Middle frontal gyrus (tissue), 1 donor: Measurements from ENCODE around the gene ZAR1.
"Not testable (repeated sequence)": the region's sequence is repeated elsewhere in the genome, so short reads cannot be mapped to it uniquely, and the experiment has no call there.

Experiments
- DNase-seq: peaks from one replicate; pipeline ENCODE4 v3.0.0-alpha.2; 2015; ENCODE audit warnings: low spot score; ENCODE audit errors: extremely low spot score

Gene ZAR1

GRCh38 chr4:48490012-48490679 is at the start of gene ZAR1:
ZAR1 (plus strand) TSS chr4:48490252; CDS start chr4:48490292, 40 bp downstream.
- DNase-seq: no peak

GRCh38 chr4:48440914-48441313 is 49.1 kb upstream of the ZAR1 start:
- DNase-seq: not testable (repeated sequence)

GRCh38 chr4:48445704-48446103 is 44.3 kb upstream of the ZAR1 start:
- DNase-seq: peak; percentile 32

- DNase-seq: no peak
Observed at GRCh38 chr4:48446642-48447041, 43.4 kb upstream of the ZAR1 start.

GRCh38 chr4:48449151-48449550 is 40.9 kb upstream of the ZAR1 start:
- no peak for DNase-seq

- DNase-seq: no peak
Observed at GRCh38 chr4:48450740-48451139, 39.3 kb upstream of the ZAR1 start.

GRCh38 chr4:48451656-48452055 is 38.4 kb upstream of the ZAR1 start:
- not testable (repeated sequence) for DNase-seq

- no peak for DNase-seq
Observed at GRCh38 chr4:48454591-48454990, 35.5 kb upstream of the ZAR1 start.

- no peak for DNase-seq
Observed at GRCh38 chr4:48461000-48461399, 29.1 kb upstream of the ZAR1 start.

GRCh38 chr4:48462363-48462762 is 27.7 kb upstream of the ZAR1 start:
- DNase-seq: no peak

- DNase-seq: no peak
Observed at GRCh38 chr4:48467442-48467841, 22.6 kb upstream of the ZAR1 start.

GRCh38 chr4:48467891-48468290 is 22.2 kb upstream of the ZAR1 start:
- no peak for DNase-seq

- no peak for DNase-seq
Observed at GRCh38 chr4:48470137-48470536, 19.9 kb upstream of the ZAR1 start.

GRCh38 chr4:48470570-48470969 is 19.5 kb upstream of the ZAR1 start:
- peak; percentile 13 for DNase-seq

- DNase-seq: no peak
Observed at GRCh38 chr4:48472794-48473193, 17.3 kb upstream of the ZAR1 start.

GRCh38 chr4:48475770-48476169 is 14.3 kb upstream of the ZAR1 start:
- no peak for DNase-seq

- no peak for DNase-seq
Observed at GRCh38 chr4:48478273-48478672, 11.8 kb upstream of the ZAR1 start.

- no peak for DNase-seq
Observed at GRCh38 chr4:48481581-48481980, 8.5 kb upstream of the ZAR1 start.

GRCh38 chr4:48483006-48483776 is 6.9 kb upstream of the ZAR1 start, which contains the start of gene SLC10A4:
SLC10A4 (plus strand) TSS chr4:48483343; CDS start chr4:48483562, 219 bp downstream.
- DNase-seq: no peak

GRCh38 chr4:48483777-48484493 is 6.1 kb upstream of the ZAR1 start:
- DNase-seq: no peak

GRCh38 chr4:48484494-48485168 is 5.4 kb upstream of the ZAR1 start:
- no peak for DNase-seq

GRCh38 chr4:48489683-48490011 is 405 bp upstream of the ZAR1 start:
- DNase-seq: no peak
